ENCODE results near the gene PHAX.

DNA sequence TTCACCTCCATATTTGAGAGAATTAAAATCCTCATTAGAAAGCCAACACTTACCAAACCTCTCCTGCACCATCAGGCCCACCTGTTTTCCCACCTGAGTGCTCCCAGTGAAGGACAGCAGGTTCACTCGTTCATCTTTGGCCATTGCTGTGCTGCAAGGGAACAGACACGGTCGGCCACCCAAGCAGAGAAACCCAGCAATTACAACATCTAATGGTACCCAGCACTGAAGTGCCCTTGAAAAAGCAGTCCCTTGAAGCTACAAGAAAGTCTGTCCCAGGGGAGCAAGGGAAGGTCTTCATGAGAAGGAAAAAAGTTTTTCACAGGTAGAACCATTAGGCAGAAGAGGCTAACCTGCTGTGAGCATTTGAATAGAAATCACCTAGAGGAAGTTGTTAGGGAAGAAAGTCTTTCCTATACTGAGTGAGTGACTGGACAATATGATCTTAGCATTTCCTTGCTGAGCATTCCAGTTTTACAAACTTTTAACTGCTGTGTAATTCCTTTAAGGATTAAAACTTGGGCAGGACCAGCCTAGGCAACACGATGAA lies 32.5 kb upstream of the PHAX start:
- TF ChIP-seq, protein P1, sequence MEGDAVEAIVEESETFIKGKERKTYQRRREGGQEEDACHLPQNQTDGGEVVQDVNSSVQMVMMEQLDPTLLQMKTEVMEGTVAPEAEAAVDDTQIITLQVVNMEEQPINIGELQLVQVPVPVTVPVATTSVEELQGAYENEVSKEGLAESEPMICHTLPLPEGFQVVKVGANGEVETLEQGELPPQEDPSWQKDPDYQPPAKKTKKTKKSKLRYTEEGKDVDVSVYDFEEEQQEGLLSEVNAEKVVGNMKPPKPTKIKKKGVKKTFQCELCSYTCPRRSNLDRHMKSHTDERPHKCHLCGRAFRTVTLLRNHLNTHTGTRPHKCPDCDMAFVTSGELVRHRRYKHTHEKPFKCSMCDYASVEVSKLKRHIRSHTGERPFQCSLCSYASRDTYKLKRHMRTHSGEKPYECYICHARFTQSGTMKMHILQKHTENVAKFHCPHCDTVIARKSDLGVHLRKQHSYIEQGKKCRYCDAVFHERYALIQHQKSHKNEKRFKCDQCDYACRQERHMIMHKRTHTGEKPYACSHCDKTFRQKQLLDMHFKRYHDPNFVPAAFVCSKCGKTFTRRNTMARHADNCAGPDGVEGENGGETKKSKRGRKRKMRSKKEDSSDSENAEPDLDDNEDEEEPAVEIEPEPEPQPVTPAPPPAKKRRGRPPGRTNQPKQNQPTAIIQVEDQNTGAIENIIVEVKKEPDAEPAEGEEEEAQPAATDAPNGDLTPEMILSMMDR (IDR thresholded peaks at IDR 0.05) = no peak
- TF ChIP-seq POLR2AphosphoS5 (IDR thresholded peaks at IDR 0.05) = no peak

Measured in suprapubic skin (tissue), 3 donors.